NCI-H1105 (cell line): ENCODE data around the gene PRKAG2.
"Not testable (repeated sequence)": the region's sequence is repeated elsewhere in the genome, so short reads cannot be mapped to it uniquely, and the experiment has no call there.

Experiments used
- DNase-seq: peaks from one replicate; lab custom pipeline; 2025; lab: John Stamatoyannopoulos, UW

Gene PRKAG2

DNA sequence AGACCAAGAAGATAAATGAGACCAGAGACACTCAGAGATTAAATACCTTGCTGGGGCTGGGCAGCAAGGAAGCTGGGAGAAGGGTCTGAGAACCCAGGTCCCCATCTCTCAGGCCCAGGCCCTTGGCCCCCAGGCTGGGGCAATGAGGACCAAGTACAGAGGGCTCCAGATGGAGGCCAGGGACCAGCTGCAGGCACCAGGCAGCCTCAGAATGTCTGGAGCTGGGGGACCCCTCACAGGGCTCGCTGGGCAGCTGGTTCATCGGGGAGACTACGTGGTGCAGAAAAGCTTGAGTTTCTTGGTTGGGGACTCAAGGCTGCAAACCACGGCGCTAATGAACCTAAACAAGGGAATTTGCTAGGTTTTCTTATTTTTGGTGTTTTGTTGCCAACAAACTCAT is 75.6 kb downstream of the PRKAG2 start:
- DNase-seq = no peak

DNA sequence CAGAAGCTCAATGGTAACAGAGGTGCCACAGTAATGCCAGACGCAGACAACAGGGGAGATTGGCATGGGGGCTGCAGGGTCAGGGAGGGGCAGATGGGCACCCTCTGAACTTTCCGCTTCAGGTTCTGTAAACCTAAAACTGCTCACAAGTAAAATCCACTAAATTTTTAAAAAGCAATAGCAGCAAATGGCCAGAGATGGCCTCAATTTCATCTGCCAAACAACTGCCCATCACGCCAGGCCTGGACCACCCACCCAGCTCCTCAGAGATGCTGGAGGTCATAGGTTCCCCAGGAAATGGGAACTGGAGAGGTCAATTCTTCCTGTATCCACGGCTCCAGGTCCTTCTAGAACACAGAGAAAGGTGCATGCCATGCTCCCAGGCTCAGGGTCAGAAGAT is 76.1 kb downstream of the PRKAG2 start:
- no peak for DNase-seq

DNA sequence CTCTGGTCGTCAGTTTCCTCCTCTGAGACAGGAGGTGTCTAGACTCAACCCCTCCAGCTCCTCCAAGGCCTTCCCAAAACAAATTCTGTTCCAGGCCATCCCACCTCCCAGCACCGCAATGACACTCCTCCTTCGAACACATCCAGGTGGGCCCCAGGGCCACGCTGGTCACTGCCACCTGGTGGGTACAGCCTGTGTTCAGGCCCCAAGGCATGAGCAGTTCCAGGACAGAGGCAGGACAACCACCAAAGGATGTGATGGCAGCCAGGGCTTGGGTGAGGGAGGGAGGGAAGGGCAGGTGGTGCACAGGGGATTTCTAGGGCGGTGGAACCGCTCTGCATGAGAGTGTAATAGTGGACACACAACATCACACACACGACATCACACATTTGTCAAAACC is 76.5 kb downstream of the PRKAG2 start:
- DNase-seq = no peak

DNA sequence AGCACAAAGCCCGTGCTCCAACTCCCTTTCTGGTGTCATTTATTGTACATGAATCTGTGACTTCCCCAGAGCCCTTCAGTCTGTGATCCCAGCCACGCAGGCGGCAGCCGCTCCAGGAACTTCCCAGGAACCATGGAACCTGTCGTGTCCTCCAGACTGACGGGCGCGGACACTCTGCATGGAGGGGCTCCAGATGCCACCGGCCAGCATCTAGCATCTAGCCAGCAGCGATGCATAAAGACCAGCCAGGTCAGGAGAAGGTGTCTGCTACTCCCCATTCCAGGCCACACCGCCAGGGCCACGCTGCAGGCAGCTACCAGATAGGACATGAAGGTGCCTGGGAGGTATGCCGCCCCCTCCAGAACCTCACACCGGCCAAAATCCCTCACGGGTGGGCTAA is 77.4 kb downstream of the PRKAG2 start:
- DNase-seq = no peak

DNA sequence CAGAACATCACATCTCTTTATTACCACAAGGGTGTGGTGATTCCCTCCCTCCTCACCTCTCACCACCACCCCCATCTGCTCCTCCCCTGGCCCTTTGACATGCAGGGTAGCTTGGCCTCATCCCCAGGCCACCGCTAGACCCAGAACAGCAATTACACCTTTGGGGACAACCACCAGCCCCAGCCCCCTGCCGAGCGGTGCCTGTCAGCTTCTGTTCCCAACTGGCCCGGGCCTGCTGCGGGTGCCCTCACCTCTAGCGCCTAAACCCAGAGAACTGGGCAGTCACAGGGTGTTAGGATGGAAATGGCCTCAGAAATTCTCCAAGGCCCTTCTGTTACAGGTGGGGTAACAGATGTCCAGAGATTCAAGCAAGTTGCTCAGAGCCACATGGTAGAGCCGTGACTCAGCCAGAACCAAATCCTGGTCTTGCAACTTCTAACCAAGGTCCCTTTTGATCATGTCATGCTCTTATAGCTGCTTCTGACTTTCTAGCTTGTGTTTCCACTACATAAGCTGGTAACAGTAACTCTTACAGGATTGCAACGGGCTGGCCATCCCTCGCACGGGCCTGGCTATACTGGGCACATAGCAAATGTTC is 78.0 kb downstream of the PRKAG2 start:
- no peak for DNase-seq

DNA sequence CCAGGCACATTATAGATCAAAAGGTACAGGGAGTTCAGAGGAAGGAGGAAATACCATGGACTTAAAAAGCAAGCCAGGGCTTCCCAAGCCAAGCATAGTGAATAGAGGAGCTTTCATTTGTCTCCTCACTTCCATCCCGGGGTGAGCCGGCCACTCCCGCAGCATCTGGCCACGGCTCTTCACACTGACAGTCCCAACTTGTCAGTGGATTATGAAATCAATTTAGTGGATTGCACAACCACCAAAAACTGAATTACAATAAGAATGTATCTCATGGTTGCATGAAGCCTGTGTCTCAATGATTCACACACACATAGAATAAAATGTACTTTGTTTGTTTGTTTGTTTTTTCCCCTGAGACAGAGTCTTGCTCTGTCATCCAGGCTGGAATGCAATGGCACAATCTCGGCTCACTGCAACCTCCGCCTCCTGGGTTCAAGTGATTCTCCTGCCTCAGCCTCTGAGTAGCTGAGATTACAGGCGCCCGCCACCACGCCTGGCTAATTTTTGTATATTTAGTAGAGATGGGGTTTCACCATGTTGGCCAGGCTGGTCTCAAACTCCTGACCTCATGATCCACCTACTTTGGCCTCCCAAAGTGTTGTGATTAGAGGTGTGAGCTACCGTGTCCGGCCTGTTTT is 79.1 kb downstream of the PRKAG2 start:
- DNase-seq = not testable (repeated sequence)

DNA sequence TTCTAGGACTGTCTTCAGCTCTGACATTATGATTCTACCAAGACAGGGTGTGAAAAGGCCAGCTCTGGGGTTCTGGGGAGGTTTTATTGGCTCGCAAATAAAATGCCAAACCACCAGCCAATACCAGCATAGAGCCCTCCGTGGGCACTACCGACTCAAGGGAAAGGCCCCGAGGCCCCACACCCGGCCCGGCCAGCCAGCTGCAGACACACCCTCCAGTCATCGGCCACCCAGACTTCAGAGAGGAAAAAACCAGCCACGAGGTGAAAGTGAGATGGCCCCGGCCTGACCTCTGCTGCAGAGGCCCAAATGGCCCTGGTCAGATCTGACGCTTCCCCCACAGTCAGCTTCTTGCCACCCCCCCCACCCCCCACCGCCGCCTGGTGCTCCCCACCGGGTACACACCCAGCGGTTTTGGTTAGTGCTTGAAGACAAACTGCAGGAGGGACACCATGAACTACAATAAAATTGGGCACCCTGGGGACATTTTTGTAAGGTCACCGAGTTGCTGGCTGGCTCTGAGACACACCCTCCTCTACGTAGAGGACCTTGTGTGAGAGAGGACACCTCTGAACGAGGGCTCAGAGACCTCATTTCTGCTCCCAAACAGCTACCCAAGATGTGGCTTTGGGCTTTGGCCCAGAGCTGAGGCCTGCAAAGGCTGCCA is 79.9 kb downstream of the PRKAG2 start:
- DNase-seq = no peak

DNA sequence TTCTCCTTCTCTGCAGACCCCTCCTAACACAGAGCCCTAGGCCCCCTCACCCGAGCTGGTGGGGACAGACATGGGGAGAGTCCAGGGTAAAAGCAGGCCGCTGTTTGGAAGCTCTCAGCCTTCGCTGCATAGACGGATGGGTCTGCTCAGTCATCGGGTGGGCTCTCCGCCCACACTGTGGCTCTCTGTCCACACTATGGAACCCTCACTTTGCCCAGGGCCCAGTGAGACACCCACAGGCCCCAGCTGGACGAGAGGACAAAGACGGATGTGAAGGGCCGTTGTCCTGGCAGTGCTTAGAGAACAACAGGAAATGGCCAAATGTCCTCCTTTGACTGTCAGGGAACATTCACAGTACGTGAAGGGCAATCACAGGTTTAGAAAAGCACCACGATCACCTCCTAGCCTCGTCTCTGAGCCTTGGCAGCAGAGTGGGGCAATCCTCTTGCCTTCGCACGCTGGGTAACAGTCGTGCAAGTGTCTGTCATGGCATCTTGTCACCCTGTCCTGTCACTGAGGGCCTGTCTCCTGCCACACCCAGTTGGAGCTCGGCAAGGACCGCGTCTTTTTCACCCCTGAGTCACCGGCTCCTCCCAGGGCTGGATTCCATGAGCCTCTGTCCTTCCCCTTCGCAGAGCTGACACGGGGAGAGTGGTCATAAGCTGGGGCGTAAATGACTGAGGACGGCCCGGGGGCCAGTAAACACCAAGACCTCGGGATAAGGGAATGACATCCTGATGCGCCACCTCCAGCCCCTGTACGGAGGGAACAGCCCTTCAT is 80.6 kb downstream of the PRKAG2 start:
- no peak for DNase-seq

DNA sequence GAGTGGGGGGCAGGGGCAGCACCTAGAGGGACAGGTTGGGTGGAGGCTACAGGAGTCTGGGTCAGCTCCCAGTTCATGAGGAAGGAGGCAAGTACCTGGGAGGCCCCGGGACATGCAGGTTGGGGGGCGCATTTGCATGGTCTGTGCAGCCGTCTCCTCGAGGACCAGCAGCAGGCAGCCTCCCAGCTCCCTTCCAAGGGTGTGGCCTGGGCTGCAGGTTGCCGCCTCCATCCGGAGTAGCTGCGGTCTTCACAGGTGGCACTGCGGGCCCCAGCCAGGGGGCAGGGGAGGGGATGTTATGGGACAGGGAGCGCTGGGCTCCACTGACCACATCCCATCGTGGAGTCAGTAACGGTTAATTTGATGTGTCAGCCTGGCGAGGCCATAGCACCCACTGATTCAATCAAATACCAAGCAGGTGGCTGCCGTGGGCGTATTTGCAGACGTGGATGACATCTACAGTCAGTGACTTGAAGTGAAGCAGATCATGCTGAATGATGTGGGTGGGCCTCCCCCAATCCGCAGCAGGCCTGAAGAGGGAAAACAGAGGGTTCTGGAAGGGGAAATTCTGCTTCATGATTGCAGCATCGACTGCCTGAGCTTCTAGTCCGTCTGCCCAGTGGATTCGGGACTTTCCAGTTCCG is 81.6 kb downstream of the PRKAG2 start:
- no peak for DNase-seq

DNA sequence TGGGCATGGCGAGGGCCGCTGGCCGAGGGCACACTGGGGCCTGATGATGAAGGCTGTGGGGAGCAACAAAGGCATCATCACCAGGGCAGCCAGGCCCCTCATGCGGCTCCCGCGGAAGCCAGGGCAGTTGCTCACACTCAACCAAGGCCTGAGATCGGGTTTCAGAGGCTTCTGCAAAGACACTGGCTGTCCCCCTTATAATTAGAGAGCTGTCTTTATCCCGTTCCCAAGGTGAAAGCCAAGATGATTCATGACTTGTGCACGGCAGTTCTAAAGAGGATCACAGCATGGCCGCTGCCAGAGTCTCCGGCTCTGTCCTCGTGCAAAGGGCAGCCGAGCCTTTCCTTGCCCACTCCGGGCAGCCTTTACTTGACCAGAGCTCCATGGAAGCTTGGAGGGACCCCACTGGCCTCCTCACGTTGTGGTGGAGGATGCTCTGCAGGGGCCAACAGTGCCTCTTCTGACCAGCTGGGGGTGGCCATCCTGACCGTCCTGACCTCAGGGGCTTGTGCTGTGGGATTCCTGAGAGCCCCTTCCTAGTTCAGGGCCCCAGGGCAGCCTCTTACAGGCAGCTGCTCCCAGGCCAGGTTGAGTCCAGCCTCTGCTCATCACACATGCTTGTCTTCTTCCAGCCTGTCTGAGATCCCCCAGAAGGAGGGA is 82.3 kb downstream of the PRKAG2 start:
- DNase-seq = no peak

DNA sequence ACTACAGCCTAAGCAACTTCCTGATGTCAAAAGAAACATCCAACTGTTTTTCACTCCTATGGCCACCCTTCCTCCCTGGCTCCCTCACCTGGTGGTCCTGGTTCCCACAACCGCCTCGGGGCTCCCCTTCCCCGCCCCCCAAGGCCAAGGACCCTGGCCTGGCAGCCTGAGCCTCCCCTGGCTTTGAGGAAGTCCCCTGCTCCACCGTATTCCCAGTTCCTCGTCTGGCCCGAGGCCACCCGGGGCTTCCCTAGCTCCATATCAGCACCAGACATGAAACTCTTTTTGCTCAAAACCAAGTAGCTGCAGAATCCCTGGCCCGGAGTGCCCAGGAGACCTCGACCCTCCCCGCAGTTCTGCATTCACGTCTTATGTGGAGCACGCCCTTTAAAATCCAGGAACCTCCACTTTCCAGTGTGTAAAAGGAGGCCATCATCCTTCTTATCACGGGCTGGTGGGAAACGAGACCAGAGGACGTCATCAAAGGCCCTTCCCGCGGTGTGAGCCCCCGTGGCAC is 82.9 kb downstream of the PRKAG2 start:
- no peak for DNase-seq

DNA sequence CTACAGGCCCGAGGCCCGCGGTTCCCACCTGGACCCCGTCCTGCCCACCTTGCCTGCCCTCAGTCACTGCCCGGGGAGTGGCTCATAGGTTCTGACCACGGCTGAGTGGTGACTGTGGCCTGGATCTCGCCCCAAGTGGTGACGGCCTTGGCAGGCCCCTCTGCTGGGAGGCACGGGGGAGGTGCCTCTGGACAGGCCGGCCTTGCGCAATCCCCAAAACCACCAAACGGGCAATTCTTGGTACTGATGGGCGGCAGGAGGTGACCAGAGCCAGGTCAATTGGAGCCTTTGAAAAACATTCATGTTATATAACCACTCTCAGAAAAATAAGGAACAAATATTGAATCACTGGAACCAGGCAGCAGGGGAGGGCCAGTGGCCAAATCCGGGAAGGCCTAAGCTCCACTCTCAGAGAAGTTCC is 83.4 kb downstream of the PRKAG2 start:
- no peak for DNase-seq

DNA sequence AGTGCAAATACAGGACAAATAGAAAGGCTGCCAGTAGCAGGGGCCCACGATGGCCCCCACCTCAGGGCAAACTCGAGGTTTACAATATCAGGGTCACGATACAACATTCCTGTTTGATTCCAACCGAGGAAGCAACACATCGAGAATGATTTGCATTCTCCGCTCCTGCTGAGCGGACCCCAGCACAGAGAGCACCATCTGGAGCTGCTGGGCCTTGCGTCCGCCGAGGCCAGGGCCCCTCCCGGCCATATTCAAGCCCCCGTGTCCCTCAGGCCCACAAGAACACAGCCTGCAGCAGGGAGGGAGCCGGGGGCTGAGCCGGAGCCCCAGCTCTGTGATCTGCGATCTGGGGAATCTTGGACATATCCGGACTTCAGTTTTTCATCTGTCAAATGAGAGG is 84.3 kb downstream of the PRKAG2 start:
- no peak for DNase-seq

DNA sequence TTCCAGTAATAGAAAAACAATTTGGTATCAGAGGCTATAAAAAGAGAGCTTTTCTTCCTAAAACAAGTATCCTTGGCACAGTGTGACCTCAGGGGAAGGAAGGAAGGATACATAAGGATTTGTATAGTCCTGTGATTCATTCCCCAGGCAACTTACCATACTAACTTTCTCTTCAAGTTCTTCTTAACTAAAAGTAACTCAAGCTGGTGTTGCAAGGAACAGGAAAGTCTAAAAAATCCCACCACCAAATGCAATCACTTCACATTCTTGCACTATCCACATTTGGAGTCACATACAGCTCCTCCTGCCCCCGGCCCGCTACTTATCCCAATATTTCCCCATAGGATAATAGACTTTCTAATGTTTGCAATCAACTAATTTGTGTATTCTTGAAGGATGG is 84.8 kb downstream of the PRKAG2 start:
- no peak for DNase-seq

DNA sequence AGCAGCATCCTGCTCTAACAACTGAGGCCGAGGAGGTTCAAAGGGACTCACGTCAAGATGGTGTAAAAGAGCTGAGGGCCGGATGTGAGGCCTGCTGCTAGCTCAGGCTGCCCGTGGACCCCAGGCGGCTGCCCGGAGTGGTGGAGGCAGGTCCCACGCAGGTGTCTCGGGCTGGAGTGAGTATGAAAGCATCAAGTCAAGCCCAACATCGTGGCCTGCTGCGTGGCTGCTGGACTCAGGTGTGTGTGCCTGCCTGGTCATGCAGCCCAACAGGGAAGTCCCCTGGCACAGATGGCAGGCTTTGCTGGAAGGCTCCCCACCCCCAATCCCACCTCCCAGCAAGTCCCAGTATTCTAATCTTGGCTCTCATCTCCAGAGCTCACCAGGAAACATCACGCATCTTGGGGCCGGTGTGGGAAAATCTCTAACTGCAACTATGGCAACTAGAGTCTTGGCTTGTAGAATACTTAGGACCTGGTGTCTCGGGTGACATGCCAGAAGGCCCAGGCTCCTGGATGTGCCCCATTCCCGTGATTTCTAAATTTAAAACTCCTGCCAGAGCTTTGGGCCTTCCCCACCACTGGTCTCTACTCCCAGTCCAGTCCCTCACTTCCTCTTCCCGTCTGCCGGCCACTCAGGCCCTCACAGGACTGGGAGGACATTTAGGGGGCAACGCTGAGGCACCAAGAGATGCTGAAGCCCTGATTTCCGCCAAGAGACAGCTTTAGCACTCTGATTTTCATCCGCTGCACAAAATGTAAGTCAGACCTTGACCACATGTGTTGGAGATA is 85.9 kb downstream of the PRKAG2 start:
- DNase-seq = no peak

DNA sequence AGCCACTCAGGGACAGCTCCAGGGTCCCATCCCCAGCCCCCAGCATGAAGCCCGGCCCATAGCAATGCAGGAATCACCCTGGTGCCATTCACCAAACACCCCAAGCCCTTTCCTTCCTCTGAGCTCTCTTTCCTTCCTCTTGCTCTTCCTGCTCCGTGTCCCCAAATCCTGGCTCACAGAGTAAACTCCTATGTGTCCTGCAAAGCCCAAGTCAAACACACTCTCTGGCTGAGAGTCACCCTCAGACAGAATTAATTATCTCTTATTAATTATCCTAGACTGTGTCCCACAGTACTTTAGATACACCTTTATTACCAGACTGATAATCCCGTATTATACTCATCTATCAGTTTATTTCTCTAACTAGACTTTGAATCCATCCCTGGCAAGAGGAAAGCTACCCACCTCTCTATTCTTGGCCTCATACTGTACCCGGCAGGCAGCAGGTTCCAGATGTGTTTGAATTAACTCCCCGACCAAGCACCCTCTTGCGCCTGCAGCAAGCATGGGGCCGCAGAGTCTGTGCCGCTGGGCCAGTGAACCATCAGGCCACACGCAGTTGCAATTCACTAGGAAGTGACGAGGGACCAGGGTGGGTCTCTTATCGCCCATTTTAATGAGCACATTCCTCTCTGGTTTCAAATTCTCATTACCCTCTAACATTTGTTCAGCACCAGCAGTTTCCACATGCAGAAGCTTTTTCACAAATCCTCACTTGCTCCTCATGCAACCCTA is 86.7 kb downstream of the PRKAG2 start:
- DNase-seq = no peak

DNA sequence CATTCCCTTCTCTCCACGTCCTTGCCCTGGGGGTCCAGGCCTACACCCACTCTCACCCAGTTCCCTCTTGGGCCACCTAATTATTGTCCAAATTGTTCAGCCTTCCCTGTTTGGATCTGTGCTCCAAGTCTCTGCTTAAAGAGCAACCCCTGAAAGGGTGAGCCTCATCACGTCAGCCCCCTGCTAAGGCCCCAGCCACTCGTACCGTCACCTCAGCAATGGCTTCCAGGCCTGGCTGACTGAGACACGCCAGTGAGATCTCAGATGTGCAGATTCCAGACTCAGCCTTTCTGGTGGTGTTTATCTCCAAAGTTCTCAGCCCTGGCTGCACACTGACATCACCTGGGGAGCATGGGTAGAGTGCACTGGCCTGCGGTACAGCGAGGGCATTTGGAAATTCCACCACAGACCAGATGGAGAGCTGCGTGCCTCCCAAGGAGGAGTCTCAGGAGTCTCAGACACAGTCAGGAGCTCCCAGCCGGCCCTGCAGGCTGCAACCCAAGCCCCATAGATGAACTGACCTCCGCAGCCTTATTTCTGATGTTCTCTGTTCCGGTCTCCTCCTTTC is 87.5 kb downstream of the PRKAG2 start:
- no peak for DNase-seq

DNA sequence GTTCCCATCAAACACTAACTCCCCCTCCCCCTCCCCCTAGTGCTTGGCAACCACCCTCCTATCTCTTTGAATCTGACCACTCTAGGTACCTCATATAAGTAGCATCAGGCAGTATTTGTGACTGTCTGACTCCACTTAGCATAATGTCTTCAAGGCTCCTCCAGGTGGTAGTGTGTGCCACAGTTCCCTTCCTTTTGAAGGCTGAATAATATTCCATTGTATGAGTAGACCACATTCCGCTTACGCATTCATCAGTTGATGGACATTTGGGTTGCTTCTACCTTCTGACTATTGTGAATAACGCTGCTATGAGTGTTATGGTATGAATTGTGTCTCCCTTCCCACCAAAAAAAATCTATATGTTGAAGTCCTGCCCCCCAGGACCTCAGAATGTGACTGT is 89.6 kb downstream of the PRKAG2 start:
- DNase-seq = no peak

DNA sequence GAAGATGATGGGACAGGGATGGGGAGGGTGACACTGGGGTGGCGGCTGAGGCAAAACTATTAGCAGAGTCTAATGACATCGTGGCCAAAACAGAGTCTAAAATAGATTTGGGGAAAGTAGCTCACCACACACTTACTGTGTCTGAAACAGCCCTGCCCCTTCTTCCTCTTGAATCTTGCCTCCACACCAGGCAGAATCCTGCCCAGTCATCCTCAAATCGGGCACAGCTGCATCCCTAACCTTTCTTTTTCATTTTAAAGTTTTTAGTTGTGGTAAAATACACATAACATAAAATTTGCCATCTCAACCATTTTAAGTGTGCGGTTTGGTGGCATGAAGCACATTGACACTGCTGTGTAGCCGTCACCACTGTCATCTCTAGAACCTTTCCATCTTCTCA is 90.0 kb downstream of the PRKAG2 start:
- no peak for DNase-seq

DNA sequence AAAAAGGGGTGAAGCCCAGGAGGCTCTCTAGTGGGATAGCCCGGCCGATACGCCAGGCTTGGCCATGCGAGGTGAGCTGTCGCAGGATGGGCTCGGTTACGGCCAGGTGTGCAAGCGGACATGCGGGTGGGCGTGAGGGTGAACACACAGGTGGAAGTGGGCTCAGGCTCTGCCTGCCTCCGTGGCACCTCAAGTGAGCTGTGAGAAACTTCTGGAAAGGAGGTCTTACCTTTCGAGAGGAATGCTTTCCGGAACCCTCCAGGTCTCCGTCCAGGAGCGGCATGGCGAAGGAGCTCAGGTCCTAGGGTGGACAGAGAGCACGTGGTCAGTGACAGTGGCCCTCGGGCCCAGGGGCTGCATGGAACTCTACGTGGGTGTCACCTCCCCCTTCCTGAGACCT is 90.7 kb downstream of the PRKAG2 start:
- DNase-seq = no peak
